GM10266 (cell line): ENCODE data around the gene C2orf78.

Source experiments
- DNase-seq: peaks from one replicate; pipeline ENCODE4 v3.0.0; 2012; ENCODE audit errors: extremely low spot score
- CTCF ChIP-seq: IDR thresholded peaks from 2 replicates; pipeline ENCODE4 v1.5.1; 2012; ENCODE audit warnings: mild to moderate bottlenecking, low read depth; ENCODE audit not compliant: control insufficient read depth, insufficient read depth; ENCODE audit errors: missing control alignments

Gene C2orf78

GRCh38 chr2:73841912-73842738 is 58.1 kb downstream of the C2orf78 start:
- no peak for DNase-seq
- TF ChIP-seq CTCF = no peak

- no peak for TF ChIP-seq CTCF
- no peak for DNase-seq
Observed at GRCh38 chr2:73842739-73843019, 58.7 kb downstream of the C2orf78 start.

- no peak for TF ChIP-seq CTCF
Observed at GRCh38 chr2:73844087-73844486, 60.1 kb downstream of the C2orf78 start.

GRCh38 chr2:73850009-73850408 is 66.0 kb downstream of the C2orf78 start:
- no peak for TF ChIP-seq CTCF
- DNase-seq = no peak

More at GRCh38 chr2:73844087-73844486, 60.1 kb downstream of the C2orf78 start:
- no peak for DNase-seq

- peak; percentile 16 for TF ChIP-seq CTCF
- DNase-seq = no peak
Observed at GRCh38 chr2:73851274-73851673, 67.3 kb downstream of the C2orf78 start.

- no peak for TF ChIP-seq CTCF
- no peak for DNase-seq
Observed at GRCh38 chr2:73852020-73852419, 68.0 kb downstream of the C2orf78 start.

- no peak for TF ChIP-seq CTCF
Observed at GRCh38 chr2:73855526-73855925, 71.5 kb downstream of the C2orf78 start.

More at GRCh38 chr2:73855526-73855925, 71.5 kb downstream of the C2orf78 start:
- DNase-seq = no peak
